Neural cell (in vitro differentiated cells): ENCODE data around the gene GAPVD1. TPM values are rescaled to one million over a fixed set of nuclear protein-coding genes. Genes with fewer than 3 reads are reported as not detected.
A peak's percentile ranks its signal among the peaks of the same experiment; 100 is the strongest.

Source experiments
- H2AFZ ChIP-seq: fragments of 200-600, 300-800 bp; sonication (generic), shearing (Covaris generic); 2 replicates; pipeline ENCODE4 v1.6.0; 2014; ENCODE audit warnings: low read depth, mild to moderate bottlenecking, antibody characterized with exemption, low read length, moderate library complexity
- H3F3A ChIP-seq: fragments of 200-600 bp; shearing (Covaris generic); 2 replicates; pipeline ENCODE4 v1.6.1; 2016; ENCODE audit warnings: mild to moderate bottlenecking, moderate library complexity, mixed read lengths, antibody characterized with exemption, low read length; ENCODE audit not compliant: insufficient read depth, poor library complexity, severe bottlenecking
- H3K27ac ChIP-seq: fragments of 200-600, 300-800 bp; sonication (generic), shearing (Covaris generic); 2 replicates; pipeline ENCODE4 v1.5.1; 2014; ENCODE audit warnings: mild to moderate bottlenecking, low read length, moderate library complexity
- H3K27me3 ChIP-seq: fragments of 300-800, 200-600 bp; sonication (generic), shearing (Covaris generic); 2 replicates; pipeline ENCODE4 v1.6.0; 2014; ENCODE audit warnings: mild to moderate bottlenecking, low read depth, low read length, moderate library complexity; ENCODE audit not compliant: insufficient read depth
- H3K36me3 ChIP-seq: fragments of 300-800, 200-600 bp; sonication (generic), shearing (Covaris generic); 2 replicates; pipeline ENCODE4 v1.5.1; 2014; ENCODE audit warnings: mild to moderate bottlenecking, antibody characterized with exemption, low read length, moderate library complexity; ENCODE audit not compliant: insufficient read depth
- H3K4me2 ChIP-seq: fragments of 300-800, 200-600 bp; sonication (generic), shearing (Covaris generic); 2 replicates; pipeline ENCODE4 v1.6.0; 2014; ENCODE audit warnings: mild to moderate bottlenecking, low read length
- H3K4me3 ChIP-seq: fragments of 300-800, 200-600 bp; sonication (generic), shearing (Covaris generic); 2 replicates; pipeline ENCODE4 v1.5.1; 2014; ENCODE audit warnings: mild to moderate bottlenecking, low read length, moderate library complexity
- H3K79me2 ChIP-seq: fragments of 200-600 bp; shearing (Covaris generic); replicated peaks from 2 replicates; pipeline ENCODE4 v1.6.0; 2014; ENCODE audit warnings: mild to moderate bottlenecking, low read length, moderate library complexity; ENCODE audit not compliant: insufficient read depth
- H3K9ac ChIP-seq: fragments of 300-800, 200-600 bp; sonication (generic), shearing (Covaris generic); 2 replicates; pipeline ENCODE4 v1.6.1; 2016; ENCODE audit warnings: mild to moderate bottlenecking, low read length, mixed read lengths
- H3K9me2 ChIP-seq: fragments of 200-600 bp; shearing (Covaris generic); 2 replicates; pipeline ENCODE4 v1.6.1; 2016; ENCODE audit warnings: mild to moderate bottlenecking, low read length, mixed read lengths; ENCODE audit not compliant: insufficient read depth
- H3K9me3 ChIP-seq: fragments of 200-600, 300-800 bp; sonication (generic), shearing (Covaris generic); 2 replicates; pipeline ENCODE4 v1.6.1; 2016; ENCODE audit warnings: mild to moderate bottlenecking, mixed run types, low read length, moderate library complexity, mixed read lengths
- H4K20me1 ChIP-seq: fragments of 200-600 bp; shearing (Covaris generic); 2 replicates; pipeline ENCODE4 v1.6.1; 2016; ENCODE audit warnings: mild to moderate bottlenecking, mixed run types; ENCODE audit not compliant: insufficient read depth
- EP300 ChIP-seq: fragments of 450-650 bp; conservative IDR thresholded peaks from 2 replicates; pipeline ENCODE4 v1.6.1; 2014; ENCODE audit warnings: antibody characterized with exemption, mild to moderate bottlenecking, moderate library complexity; ENCODE audit not compliant: poor library complexity, severe bottlenecking
- EZH2 ChIP-seq: fragments of 200-600, 300-800 bp; shearing (Covaris generic), sonication (generic); IDR thresholded peaks from 2 replicates; pipeline ENCODE4 v1.6.1; 2014; ENCODE audit warnings: antibody characterized with exemption, low read length, borderline replicate concordance, mild to moderate bottlenecking; ENCODE audit not compliant: insufficient read depth, poor library complexity, severe bottlenecking
- MXI1 ChIP-seq: fragments of 450-650 bp; conservative IDR thresholded peaks from 2 replicates; pipeline ENCODE4 v1.6.1; 2014; ENCODE audit warnings: antibody characterized with exemption, mild to moderate bottlenecking; ENCODE audit not compliant: poor library complexity, severe bottlenecking
- POLR2AphosphoS5 ChIP-seq: IDR thresholded peaks from 2 replicates; pipeline ENCODE4 v1.6.1; 2012
- RAD21 ChIP-seq: fragments of 450-650 bp; conservative IDR thresholded peaks from 2 replicates; pipeline ENCODE4 v1.6.1; 2014; ENCODE audit warnings: antibody characterized with exemption, mild to moderate bottlenecking, moderate library complexity
- REST ChIP-seq: IDR thresholded peaks from 2 replicates; pipeline ENCODE4 v1.6.1; 2012; ENCODE audit warnings: borderline replicate concordance
- SMC3 ChIP-seq: fragments of 450-650 bp; conservative IDR thresholded peaks from 2 replicates; pipeline ENCODE4 v1.6.1; 2014; ENCODE audit warnings: antibody characterized with exemption, mild to moderate bottlenecking, moderate library complexity; ENCODE audit not compliant: poor library complexity
- TAF1 ChIP-seq: IDR thresholded peaks from 2 replicates; pipeline ENCODE4 v1.6.1; 2012; ENCODE audit warnings: low read depth
- polyA plus RNA-seq: library from polyadenylated mRNA; depleted of rRNA; stranded (reverse); fragments of >200 nt; gene quantifications from 2 replicates; pipeline ENCODE4 v1.2.3, GENCODE V29; 2014
- TF ChIP-seq, protein P1 (sequence below): fragments of 450-650 bp; IDR thresholded peaks from 2 replicates; pipeline ENCODE4 v1.5.1; 2014; ENCODE audit warnings: antibody characterized with exemption, mild to moderate bottlenecking, moderate library complexity; ENCODE audit not compliant: poor library complexity, severe bottlenecking

Gene GAPVD1
- polyA plus RNA-seq, 1 donor from 2014 or later: 49.2 TPM

- Histone ChIP-seq H3K9me3 (no peaks in the 10 kb centered on the region), H3F3A (no peaks in the 10 kb centered on the region), H3K27me3 (no peaks in the 10 kb centered on the region), H3K9ac (peak overlapping the region; percentile 44), H3K9me2 (no peaks in the 10 kb centered on the region), H3K4me3 (peak overlapping the region; percentile 45), H3K79me2 (no peaks in the 10 kb centered on the region), H4K20me1 (no peaks in the 10 kb centered on the region), H3K4me2 (peak overlapping the region; percentile 9), H2AFZ (peak overlapping the region; percentile 23), H3K36me3 (no peaks in the 10 kb centered on the region), H3K27ac (no peak overlapping the region)
- peak; percentile 99 for TF ChIP-seq RAD21
- TF ChIP-seq REST: no peak
- TF ChIP-seq SMC3: peak; percentile 95
- no peak for TF ChIP-seq EP300
- no peak for TF ChIP-seq POLR2AphosphoS5
- peak; percentile 70 for TF ChIP-seq MXI1
- TF ChIP-seq, protein P1, sequence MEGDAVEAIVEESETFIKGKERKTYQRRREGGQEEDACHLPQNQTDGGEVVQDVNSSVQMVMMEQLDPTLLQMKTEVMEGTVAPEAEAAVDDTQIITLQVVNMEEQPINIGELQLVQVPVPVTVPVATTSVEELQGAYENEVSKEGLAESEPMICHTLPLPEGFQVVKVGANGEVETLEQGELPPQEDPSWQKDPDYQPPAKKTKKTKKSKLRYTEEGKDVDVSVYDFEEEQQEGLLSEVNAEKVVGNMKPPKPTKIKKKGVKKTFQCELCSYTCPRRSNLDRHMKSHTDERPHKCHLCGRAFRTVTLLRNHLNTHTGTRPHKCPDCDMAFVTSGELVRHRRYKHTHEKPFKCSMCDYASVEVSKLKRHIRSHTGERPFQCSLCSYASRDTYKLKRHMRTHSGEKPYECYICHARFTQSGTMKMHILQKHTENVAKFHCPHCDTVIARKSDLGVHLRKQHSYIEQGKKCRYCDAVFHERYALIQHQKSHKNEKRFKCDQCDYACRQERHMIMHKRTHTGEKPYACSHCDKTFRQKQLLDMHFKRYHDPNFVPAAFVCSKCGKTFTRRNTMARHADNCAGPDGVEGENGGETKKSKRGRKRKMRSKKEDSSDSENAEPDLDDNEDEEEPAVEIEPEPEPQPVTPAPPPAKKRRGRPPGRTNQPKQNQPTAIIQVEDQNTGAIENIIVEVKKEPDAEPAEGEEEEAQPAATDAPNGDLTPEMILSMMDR: peak; percentile 96
- TF ChIP-seq EZH2: no peak
- TF ChIP-seq TAF1: no peak
These were observed 113.0 kb downstream of the GAPVD1 start for GRCh38 chr9:125374443-125375309.

DNA sequence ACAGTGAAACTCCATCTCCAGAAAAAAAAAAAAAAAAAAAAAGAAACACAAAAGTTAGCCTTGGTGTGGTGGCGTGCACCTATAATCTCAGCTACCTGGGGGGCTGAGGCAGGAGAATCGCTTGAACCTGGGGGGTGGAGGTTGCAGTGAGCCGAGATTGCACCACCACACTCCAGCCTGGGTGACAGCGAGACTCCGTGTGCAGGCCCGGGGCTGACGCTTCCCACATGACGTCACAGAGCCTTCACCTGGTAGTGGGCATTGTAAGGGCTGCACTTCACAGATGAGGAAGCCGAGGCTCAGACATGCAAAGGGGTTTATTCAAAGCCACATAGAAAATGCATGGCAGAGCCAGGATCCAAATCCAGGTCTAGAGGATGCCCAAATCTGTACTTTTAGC lies 114.2 kb downstream of the GAPVD1 start:
- H4K20me1 ChIP-seq: no peaks in the 10 kb centered on the region
- no peak overlapping the region for H3K9ac ChIP-seq
- no peaks in the 10 kb centered on the region for H3F3A ChIP-seq
- no peaks in the 10 kb centered on the region for H3K27me3 ChIP-seq
- no peak overlapping the region for H2AFZ ChIP-seq
- H3K79me2 ChIP-seq: no peaks in the 10 kb centered on the region
- no peak overlapping the region for H3K27ac ChIP-seq
- no peaks in the 10 kb centered on the region for H3K9me2 ChIP-seq
- no peak for TF ChIP-seq RAD21
- TF ChIP-seq EP300: no peak
- no peak for TF ChIP-seq MXI1
- no peak for TF ChIP-seq SMC3
- TF ChIP-seq TAF1: no peak
- no peak for TF ChIP-seq REST
- TF ChIP-seq EZH2: no peak
- TF ChIP-seq POLR2AphosphoS5: no peak
- TF ChIP-seq, protein P1: no peak
- no peaks in the 10 kb centered on the region for H3K9me3 ChIP-seq
- no peaks in the 10 kb centered on the region for H3K36me3 ChIP-seq
- no peak overlapping the region for H3K4me2 ChIP-seq
- no peak overlapping the region for H3K4me3 ChIP-seq
